Adrenal gland (tissue), 5 donors: ENCODE data around the gene CAMK4.

Experiments used
- CTCF ChIP-seq, 6 experiments: fragments of 450-650 bp in 4 of 6; fragments of 200-600 bp in 2 of 6; sonication (generic) in 1 of 6; IDR thresholded peaks; 1 replicate in 5 of 6; 2 replicates in 1 of 6; pipeline versions ENCODE4 v1.5.1 to v1.8.0; 2016 to 2021; ENCODE audit warnings: antibody characterized with exemption in 6 of 6, mild to moderate bottlenecking in 2 of 6, moderate library complexity in 1 of 6
- POLR2A ChIP-seq, 2 donors: fragments of 450-650 bp; IDR thresholded peaks; one replicate each; pipeline ENCODE4 v1.6.1; 2017; ENCODE audit warnings: antibody characterized with exemption in 2 of 2, mild to moderate bottlenecking in 2 of 2, moderate library complexity in 1 of 2
- donor health status: DM: no; HTN: no; CAD: no.

DNA sequence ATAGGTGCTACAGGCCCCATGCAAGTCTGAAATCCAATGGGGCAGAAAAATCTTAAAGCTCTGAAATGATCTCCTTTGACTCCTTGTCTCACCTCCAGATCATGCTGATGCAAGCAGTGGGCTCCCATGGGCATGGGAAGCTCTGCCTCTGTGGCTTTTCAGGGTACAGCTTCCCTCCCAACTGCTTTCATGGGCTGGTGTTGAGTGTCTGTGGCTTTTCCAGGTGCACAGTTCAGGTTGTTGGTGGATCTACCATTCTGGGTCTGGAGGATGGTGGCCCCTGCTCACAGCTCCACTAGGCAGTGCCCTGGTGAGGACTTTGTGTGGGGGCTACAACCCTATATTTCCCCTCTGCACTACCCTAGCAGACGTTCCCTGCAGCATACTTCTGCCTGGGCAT is 184.6 kb downstream of the CAMK4 start:
- TF ChIP-seq CTCF (IDR thresholded peaks at IDR 0.05) (no peak), POLR2A (IDR thresholded peaks at IDR 0.05) (no peak)
